Activated effector memory CD4-positive, alpha-beta T cell treated with Interleukin-2 at 50 U/mL for 16 hours (primary cell): ENCODE measurements around the gene LRRC52.
"Not testable (repeated sequence)": the region's sequence is repeated elsewhere in the genome, so short reads cannot be mapped to it uniquely, and the experiment has no call there.

Source experiments
- DNase-seq: peaks from one replicate; pipeline ENCODE4 v3.0.0-alpha.2; 2020

Gene LRRC52

GRCh38 chr1:165592945-165593823, 49.4 kb downstream of the LRRC52 start:
- DNase-seq = peak; percentile 40

DNA sequence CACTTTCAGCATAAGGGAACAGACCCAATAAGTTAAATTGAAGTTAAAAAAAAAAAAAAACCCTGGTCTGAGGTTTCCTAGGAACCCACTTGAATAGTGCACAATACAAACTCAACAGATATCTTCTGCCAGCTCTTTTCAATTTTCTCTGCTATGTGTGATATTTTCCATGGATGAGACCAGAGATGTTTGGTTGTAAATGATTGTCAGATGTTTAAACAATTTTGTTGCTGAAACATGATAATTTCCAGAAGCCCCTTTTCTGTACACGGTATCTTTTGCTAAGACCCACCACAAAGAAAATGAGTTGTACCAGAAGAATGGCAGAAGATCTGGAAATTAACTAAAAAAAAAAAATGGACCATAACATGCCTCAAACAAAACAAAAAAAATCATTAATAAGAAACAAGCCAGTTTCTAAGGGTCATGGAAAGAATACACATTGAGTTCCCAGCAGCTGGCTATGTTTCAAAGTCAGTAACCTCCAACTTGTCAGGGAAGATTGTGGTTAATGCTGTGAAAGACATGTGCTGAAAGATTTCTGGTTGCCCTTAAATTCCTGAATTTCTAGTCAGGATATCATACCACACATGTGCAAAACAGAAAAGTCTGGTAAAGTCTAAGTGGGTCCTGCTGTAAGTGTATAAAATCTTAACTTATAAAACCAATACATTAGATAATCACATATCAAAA, 51.6 kb downstream of the LRRC52 start:
- DNase-seq = no peak

DNA sequence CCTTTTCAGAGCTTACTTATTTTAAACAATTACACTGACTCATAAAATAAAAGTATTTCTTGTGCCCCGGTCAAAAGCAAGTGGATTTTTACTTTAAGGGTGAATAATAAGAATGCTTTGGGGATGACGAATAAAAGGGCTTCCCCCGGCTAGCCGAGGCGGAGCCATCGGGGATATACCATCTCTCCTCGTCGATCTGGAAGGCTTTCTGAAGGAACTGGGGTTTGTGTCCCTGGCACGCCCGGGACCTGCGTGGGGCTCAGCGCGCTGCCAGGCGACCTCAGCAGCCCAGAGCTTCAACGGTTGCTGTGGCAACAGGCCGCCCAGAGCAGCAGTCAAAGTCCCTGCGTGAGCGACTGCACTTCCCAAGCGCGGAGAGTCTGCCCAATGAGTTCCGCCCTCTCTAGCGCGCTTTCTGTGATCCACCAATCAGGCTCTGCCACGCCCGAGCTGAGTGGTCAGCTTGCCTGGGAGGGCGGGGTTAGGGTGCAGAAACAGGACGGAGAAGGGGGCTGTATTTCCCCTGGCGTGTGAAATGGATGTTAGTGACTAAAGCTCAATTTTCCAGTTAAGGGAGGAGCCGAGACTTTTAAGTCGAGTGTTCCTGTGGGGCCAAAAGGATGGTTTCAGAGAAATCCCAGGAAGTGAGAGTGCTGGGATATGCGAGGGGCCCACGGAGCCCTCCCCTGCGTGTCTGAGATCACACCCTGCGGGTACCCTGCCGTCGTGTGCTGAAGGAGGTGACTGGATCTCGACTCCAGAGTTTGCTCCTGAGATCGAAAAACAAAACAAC, 54.3 kb downstream of the LRRC52 start:
- peak; percentile 83 for DNase-seq

- no peak for DNase-seq
These were observed 54.9 kb downstream of the LRRC52 start for GRCh38 chr1:165598676-165599059.

- no peak for DNase-seq
These were observed 57.0 kb downstream of the LRRC52 start for GRCh38 chr1:165600793-165601192.

DNA sequence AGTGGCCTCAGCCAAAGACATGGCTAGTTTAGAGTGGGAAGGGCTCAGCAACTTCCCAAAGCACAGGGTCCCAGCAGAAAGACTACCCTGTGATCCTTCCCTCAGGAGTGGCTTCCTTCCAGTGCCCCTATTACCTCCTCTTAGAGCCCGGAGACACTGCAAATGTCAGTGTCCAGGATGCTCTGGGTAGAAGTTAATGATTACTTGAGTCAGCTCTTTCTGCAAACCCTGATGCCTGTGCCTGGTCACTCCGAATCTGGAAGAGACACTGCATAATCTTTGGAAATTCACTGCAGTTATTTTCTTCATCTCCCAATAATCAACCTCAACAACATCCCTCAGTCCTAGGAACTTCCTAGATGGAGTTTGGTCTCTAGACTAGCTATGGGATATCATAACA, 60.0 kb downstream of the LRRC52 start:
- no peak for DNase-seq

DNA sequence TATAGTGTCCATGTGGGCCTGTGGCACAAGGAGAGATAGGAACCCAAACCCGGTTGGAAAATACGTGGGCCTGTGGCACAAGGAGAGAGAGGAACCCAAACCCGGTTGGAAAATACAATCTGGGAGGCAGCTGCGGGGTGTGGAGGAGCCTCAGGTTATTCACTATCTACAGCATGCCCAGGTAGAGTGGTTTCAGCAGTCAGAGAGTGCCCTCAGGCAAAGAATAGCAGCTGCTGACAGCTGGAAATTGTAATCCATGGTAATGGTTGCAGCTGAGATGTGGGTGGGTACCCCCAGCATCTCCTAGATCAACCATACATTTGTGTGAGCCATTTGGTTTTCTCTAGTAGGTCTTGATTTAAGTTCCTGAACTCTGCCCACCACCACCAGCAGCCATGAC, 61.4 kb downstream of the LRRC52 start:
- no peak for DNase-seq

- not testable (repeated sequence) for DNase-seq
These were observed 62.9 kb downstream of the LRRC52 start for GRCh38 chr1:165606676-165607075.

- DNase-seq = no peak
These were observed 67.1 kb downstream of the LRRC52 start for GRCh38 chr1:165610866-165611265.

DNA sequence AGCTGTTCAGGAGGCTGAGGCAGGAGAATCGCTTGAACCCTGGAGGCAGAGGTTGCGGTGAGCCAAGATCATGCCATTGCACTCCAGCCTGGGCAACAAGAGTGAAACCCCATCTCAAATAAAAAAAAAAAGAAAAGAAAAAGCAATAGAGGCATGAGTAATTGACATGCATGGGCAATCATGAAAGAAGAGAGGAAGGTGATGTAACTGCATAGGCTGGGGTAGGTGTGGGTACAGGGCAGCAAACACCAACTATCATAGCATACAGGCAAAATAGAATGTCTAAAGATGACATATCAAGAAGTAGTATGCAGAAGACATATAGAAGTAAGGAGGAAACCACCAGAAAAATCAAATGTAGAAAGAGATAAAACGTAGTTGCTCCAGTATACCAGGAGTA, 68.3 kb downstream of the LRRC52 start:
- no peak for DNase-seq
